Suprapubic skin (tissue), 3 donors: ENCODE results near the gene ICE2.

ENCODE experiments used
- CTCF ChIP-seq, 2 donors: fragments of 200-600 bp in 1 of 2; fragments of 450-650 bp in 1 of 2; sonication (generic) in 1 of 2; IDR thresholded peaks; one replicate each; pipeline ENCODE4 v1.5.1; 2016 to 2019; ENCODE audit warnings: antibody characterized with exemption in 2 of 2, mild to moderate bottlenecking in 1 of 2, moderate library complexity in 1 of 2
- EP300 ChIP-seq: sonication (generic); formaldehyde crosslinking; IDR thresholded peaks from one replicate; pipeline ENCODE4 v1.6.1; 2017; ENCODE audit warnings: antibody characterized with exemption
- POLR2A ChIP-seq, 2 donors: fragments of 450-650 bp; IDR thresholded peaks; one replicate each; pipeline ENCODE4 v1.6.1; 2017; ENCODE audit warnings: antibody characterized with exemption in 2 of 2, mild to moderate bottlenecking in 2 of 2, moderate library complexity in 2 of 2

DNA sequence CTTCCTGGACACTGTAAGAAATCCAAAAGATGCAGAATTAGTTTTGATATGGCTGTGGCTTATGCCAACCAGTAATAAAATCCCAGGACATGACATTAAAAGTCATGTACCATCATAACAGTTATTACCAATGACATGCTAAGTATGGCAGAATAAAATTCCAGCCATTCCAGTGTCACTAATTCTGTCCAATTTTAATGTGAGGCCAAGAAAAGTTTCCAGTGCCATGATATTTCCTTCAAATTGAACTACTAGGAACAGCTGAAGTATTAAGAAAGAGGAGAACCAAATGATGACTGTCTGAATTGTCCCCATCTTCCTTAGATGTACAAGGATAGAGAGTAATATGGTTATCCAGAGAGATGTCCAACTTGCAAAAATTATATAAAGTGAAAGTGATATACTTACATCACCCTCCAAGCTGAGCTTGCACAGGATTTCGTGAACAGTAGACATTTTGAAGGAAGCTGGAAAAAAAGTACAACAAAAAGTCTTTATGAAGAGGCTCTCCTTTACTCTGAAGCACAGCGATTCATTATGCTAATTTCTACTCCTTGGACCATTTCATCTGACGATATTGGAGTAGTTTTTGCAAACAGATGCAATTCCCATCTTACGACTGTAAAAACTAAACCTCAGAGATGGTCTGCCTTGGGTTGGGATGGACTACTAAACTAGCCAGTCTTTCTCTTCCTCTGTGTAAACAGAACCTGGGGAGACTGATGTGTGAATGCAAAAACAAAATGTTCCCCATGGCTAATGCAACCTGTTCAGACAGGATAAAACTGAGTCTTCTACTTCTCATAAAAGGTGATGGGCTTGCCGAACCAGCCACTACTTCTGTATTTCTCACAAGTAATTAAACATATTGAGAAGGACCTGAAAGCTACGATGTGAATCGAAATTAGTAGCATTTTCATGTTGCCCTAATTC lies 93.1 kb downstream of the ICE2 start:
- TF ChIP-seq POLR2A (IDR thresholded peaks at IDR 0.05), result no peak
- TF ChIP-seq EP300, result no peak
- no peak for TF ChIP-seq CTCF (IDR thresholded peaks at IDR 0.05)
